Karpas-422 (cell line): ENCODE results near the gene SRL. TPM values are rescaled to one million over a fixed set of nuclear protein-coding genes. Genes with fewer than 3 reads are reported as not detected.

Source experiments
- DNase-seq: peaks from one replicate; pipeline ENCODE4 v3.0.0-alpha.2; 2015
- H2AFZ ChIP-seq: fragments of 200-600 bp; sonication (generic); 2 replicates; pipeline ENCODE4 v1.6.1; 2014; ENCODE audit warnings: antibody characterized with exemption, low read length, mixed read lengths
- H3K27ac ChIP-seq: fragments of 200-600 bp; sonication (generic); 2 replicates; pipeline ENCODE4 v1.5.1; 2014; ENCODE audit warnings: mild to moderate bottlenecking, low read length, moderate library complexity
- H3K27me3 ChIP-seq: fragments of 200-600 bp; sonication (generic); 2 replicates; pipeline ENCODE4 v1.6.1; 2014; ENCODE audit warnings: low read length, mixed read lengths
- H3K36me3 ChIP-seq: fragments of 200-600 bp; sonication (generic); 2 replicates; pipeline ENCODE4 v1.6.1; 2014; ENCODE audit warnings: low read length, mixed read lengths; ENCODE audit not compliant: insufficient read depth
- H3K4me1 ChIP-seq: fragments of 200-600 bp; sonication (generic); 2 replicates; pipeline ENCODE4 v1.6.1; 2014; ENCODE audit warnings: mild to moderate bottlenecking, low read length, mixed read lengths
- H3K4me2 ChIP-seq: fragments of 200-600 bp; sonication (generic); 2 replicates; pipeline ENCODE4 v1.6.1; 2014; ENCODE audit warnings: low read length, low read depth, mild to moderate bottlenecking; ENCODE audit not compliant: poor library complexity, severe bottlenecking
- H3K4me3 ChIP-seq: fragments of 200-600 bp; sonication (generic); 2 replicates; pipeline ENCODE4 v1.5.1; 2014; ENCODE audit warnings: mild to moderate bottlenecking, antibody characterized with exemption, low read length, mixed read lengths
- H3K79me2 ChIP-seq: fragments of 200-600 bp; sonication (generic); 2 replicates; pipeline ENCODE4 v1.6.1; 2014; ENCODE audit warnings: mild to moderate bottlenecking, low read length, mixed read lengths
- H3K9ac ChIP-seq: fragments of 200-600 bp; sonication (generic); 2 replicates; pipeline ENCODE4 v1.6.0; 2014; ENCODE audit warnings: low read length
- H3K9me2 ChIP-seq: fragments of 200-600 bp; sonication (generic), shearing (Covaris generic); replicated peaks from 2 replicates; pipeline ENCODE4 v1.6.0; 2014; ENCODE audit warnings: mild to moderate bottlenecking, low read length, moderate library complexity; ENCODE audit not compliant: insufficient read depth
- H3K9me3 ChIP-seq: fragments of 300-700, 200-600 bp; sonication (generic); 2 replicates; pipeline ENCODE4 v1.6.1; 2014; ENCODE audit warnings: low read length, mixed read lengths
- H4K20me1 ChIP-seq: fragments of 200-600 bp; sonication (generic); 2 replicates; pipeline ENCODE4 v1.6.1; 2014; ENCODE audit warnings: mild to moderate bottlenecking, antibody characterized with exemption, low read length, low read depth; ENCODE audit not compliant: insufficient read depth
- total RNA-seq: library from RNA; depleted of rRNA; stranded (reverse); fragments of >200 nt; shearing (Covaris generic); gene quantifications from 2 replicates; pipeline ENCODE4 v1.2.3, GENCODE V29; 2014; ENCODE audit warnings: low replicate concordance

The SRL gene
- total RNA-seq, 1 experiment from 2014 or later, result 0.11 TPM

DNA sequence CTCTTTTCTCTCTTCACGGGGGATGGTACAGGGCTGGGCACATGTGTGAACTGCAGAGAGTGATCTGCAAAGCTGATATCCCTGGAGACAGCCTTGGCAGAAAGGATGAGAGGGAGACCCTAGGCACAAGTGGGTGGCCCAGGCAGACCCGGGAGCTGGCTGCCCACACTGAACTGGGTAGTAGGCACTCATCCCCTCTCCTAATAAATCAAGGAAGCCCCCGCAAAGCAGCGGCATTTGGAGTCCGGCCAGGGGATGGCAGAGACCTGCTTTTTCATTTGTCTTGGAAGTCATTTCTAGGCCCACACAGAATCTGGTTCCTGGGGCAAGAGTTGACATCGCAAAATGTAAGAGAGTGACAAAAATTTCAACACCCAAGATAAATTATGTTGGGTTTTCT, 34.0 kb upstream of the SRL start:
- DNase-seq, result no peak
- Histone ChIP-seq H2AFZ (no peak overlapping the region), H3K27ac (no peak overlapping the region), H3K9ac (no peak overlapping the region), H4K20me1 (no peaks in the 10 kb centered on the region), H3K9me3 (no peaks in the 10 kb centered on the region), H3K36me3 (no peaks in the 10 kb centered on the region), H3K4me3 (no peak overlapping the region), H3K27me3 (no peaks in the 10 kb centered on the region), H3K9me2 (no peaks in the 10 kb centered on the region), H3K79me2 (peaks cover 15% of the 10 kb centered on the region), H3K4me1 (peaks cover 16% of the 10 kb centered on the region), H3K4me2 (no peak overlapping the region)

DNA sequence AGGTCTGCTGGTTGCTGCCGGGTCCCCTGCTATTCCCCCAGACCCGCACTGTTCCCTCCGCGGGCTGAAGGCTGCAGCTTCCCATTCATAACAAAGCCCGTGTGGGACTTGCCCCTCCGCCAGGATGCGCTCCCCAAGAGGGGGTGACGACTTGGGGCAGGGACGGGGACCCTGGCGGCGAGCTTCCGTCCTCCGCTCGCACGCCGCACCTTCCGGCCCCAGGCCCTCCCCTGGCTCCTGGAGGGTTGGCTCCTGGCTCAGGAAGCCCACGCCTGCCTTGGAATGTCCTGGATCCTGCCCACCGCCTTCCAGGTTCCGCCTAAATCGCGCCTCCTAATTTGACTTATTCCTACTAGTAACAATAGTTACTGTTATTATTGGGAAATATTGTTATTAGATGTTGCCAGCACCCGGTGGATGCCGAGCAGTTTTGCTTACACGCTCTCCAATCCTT, 32.0 kb upstream of the SRL start:
- no peaks in the 10 kb centered on the region for H3K27me3 ChIP-seq
- H2AFZ ChIP-seq, result peak overlapping the region; percentile 78
- H3K4me2 ChIP-seq, result peak overlapping the region; percentile 83
- DNase-seq, result peak; percentile 86
- H4K20me1 ChIP-seq, result no peaks in the 10 kb centered on the region
- H3K79me2 ChIP-seq, result peaks cover 34% of the 10 kb centered on the region
- H3K9me3 ChIP-seq, result no peaks in the 10 kb centered on the region
- no peaks in the 10 kb centered on the region for H3K9me2 ChIP-seq
- H3K27ac ChIP-seq, result peak overlapping the region; percentile 87
- H3K9ac ChIP-seq, result peak overlapping the region; percentile 83
- peak overlapping the region; percentile 69 for H3K4me3 ChIP-seq
- no peaks in the 10 kb centered on the region for H3K36me3 ChIP-seq
- H3K4me1 ChIP-seq, result peaks cover 23% of the 10 kb centered on the region

DNA sequence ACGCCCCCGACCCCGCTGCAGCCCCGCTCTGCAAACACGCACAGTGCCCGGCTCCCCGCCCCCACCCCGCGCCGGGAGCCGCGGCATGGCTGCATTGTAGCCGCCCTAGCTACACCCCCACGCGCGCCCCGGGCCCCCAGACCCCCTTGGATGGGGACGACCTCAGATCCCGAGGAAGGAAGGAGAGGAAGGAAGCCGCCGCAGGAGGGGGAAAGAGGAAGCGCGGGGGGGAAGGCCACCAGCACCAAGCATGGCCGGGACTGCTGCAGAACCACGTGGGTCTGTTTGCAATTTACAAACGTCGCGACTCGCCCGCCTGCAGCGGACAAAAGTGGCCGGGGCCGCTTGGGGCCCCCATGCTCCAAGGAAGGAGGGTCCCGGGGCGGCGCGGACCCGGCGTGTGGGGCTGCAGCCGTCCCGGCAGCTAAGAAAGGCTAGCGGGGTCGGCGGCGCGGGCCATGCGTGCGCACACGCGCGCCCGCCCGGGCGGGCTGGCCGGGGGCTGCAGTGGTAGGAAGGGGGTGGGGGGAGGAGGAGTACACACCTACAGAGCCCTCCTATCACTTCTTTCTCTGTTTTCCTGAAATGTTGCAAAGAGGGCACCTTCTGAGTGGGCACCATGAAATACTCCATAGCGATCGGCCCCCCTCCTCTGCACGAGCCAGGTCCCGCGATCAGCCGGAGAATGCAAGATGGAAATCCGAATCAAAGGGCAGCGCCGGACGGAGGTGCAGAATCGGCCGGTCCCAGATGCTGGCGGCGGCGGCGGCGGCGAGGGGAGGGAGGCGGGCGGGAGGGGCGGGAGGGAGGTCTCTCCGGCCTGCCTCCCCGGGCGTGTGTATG, 30.5 kb upstream of the SRL start:
- Histone ChIP-seq H3K9me3 (no peaks in the 10 kb centered on the region), H2AFZ (peak overlapping the region; percentile 74; the same call in 1 of the 2 replicates), H3K27me3 (no peaks in the 10 kb centered on the region), H4K20me1 (peaks cover 4% of the 10 kb centered on the region), H3K27ac (peak overlapping the region; percentile 83), H3K4me1 (peaks cover 23% of the 10 kb centered on the region), H3K9me2 (no peaks in the 10 kb centered on the region), H3K4me3 (peak overlapping the region; percentile 69), H3K4me2 (peak overlapping the region; percentile 83), H3K79me2 (peaks cover 50% of the 10 kb centered on the region), H3K9ac (peak overlapping the region; percentile 83), H3K36me3 (0 out of 2 replicates have a peak, but pooled peaks cover 2% of the 10 kb centered on the region)
- peak; percentile 82 for DNase-seq

DNA sequence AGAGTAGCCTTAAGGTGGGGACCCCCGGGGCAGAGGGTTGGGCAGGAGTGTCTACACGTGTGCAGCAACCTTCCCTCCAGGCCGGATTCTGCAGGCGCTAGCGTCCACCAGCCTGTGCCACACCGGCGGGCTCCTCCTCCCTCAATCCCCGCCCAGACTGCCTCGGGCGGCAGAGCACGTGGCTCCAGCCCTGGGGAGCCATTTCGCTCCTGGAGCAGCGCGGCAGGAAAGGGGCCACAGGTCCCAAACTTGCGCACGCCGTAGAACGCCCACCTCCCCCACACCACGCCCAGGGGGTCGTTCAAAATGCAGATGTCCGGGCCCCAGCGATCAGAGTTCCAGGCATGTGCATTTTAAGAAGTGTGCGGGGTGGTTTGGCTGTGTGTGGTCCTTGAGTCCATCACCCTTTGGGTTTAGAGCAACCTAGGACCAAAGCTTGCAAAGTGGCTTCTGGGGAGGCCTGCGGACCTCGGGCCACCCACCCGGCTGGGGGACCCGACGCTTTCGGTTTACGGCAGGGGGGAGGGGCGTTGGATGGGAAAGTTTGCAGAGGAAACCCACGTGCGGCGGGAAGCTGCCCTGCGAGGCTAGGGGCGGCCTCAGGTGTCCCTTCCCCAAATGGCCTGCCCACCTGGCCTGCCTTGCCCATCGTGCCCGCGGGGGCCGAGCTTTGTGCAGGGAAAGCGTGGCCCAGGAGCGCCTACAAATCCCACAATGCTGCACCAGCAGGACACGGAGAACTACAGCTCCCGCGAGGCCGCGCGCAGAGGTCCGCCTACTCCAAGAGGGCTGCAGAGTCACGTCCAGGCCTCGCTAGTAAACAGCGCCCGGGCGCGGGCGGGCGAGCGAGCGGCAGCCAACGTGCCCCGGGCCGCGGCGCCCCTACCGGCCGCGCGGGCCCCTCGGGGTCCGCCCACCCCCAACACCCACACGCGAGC, 29.6 kb upstream of the SRL start:
- peak; percentile 97 for DNase-seq
- Histone ChIP-seq H3K9me3 (no peaks in the 10 kb centered on the region), H3K27me3 (no peaks in the 10 kb centered on the region), H3K36me3 (0 out of 2 replicates have a peak, but pooled peaks cover 2% of the 10 kb centered on the region), H3K9me2 (no peaks in the 10 kb centered on the region), H2AFZ (no peak overlapping the region), H3K4me1 (peaks cover 23% of the 10 kb centered on the region), H3K9ac (peak overlapping the region; percentile 83), H3K4me2 (peak overlapping the region; percentile 83), H3K27ac (peak overlapping the region; percentile 83), H3K79me2 (peaks cover 58% of the 10 kb centered on the region), H3K4me3 (peak overlapping the region; percentile 69), H4K20me1 (peaks cover 11% of the 10 kb centered on the region)

DNA sequence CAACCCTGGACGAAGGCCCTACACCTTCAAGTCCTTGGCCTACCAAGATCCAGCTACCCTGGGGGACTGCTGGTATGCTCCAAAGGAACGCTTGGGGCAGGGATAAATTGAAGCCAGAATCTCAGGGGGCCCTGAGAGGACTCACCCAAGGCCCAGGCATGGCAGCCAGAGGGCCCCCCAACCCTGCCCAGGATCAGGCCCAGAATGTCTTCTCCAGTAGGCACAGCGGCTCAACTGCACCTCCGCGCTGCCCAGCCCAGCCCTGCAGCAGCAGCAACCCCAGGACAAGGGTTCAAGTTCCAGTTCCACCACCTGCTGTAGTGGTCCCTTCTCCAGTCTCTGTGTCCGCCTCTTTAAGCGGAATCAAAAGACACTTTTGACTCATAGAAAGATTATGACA, 28.7 kb upstream of the SRL start:
- peaks cover 15% of the 10 kb centered on the region for H4K20me1 ChIP-seq
- peak overlapping the region; percentile 83 for H3K9ac ChIP-seq
- H3K27me3 ChIP-seq, result no peaks in the 10 kb centered on the region
- H3K4me3 ChIP-seq, result peak overlapping the region; percentile 69
- no peaks in the 10 kb centered on the region for H3K9me3 ChIP-seq
- peak overlapping the region; percentile 83 for H3K4me2 ChIP-seq
- 0 out of 2 replicates have a peak, but pooled peaks cover 2% of the 10 kb centered on the region for H3K36me3 ChIP-seq
- peaks cover 23% of the 10 kb centered on the region for H3K4me1 ChIP-seq
- H3K9me2 ChIP-seq, result no peaks in the 10 kb centered on the region
- H3K27ac ChIP-seq, result peak overlapping the region; percentile 83; the same call in 1 of the 2 replicates
- no peak for DNase-seq
- H2AFZ ChIP-seq, result no peak overlapping the region
- peaks cover 67% of the 10 kb centered on the region for H3K79me2 ChIP-seq

DNA sequence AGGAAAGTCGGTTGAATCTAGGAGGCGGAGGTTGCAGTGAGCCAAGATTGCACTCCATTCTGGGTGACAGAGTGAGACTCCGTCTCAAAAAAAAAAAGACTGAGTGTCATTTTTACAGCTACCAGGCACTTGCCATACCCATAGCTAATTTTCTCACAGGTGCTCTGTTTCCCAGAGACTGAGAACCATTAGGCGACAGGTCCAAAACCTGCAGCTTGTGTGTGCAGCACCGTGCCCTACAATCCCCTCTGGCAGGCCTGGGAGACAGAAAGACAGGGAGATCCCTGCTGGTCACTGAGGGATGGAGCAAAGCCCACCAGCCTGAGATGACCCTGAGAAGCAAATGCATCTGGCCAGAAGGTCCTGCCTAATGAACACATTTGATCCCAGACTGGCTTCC, 28.2 kb upstream of the SRL start:
- H3K4me1 ChIP-seq, result peaks cover 23% of the 10 kb centered on the region
- 0 out of 2 replicates have a peak, but pooled peaks cover 2% of the 10 kb centered on the region for H3K36me3 ChIP-seq
- DNase-seq, result no peak
- peak overlapping the region; percentile 83 for H3K4me2 ChIP-seq
- H3K27me3 ChIP-seq, result no peaks in the 10 kb centered on the region
- no peak overlapping the region; the same call in 1 of the 2 replicates for H3K4me3 ChIP-seq
- H2AFZ ChIP-seq, result no peak overlapping the region
- peaks cover 15% of the 10 kb centered on the region for H4K20me1 ChIP-seq
- H3K9me3 ChIP-seq, result no peaks in the 10 kb centered on the region
- no peak overlapping the region for H3K27ac ChIP-seq
- H3K79me2 ChIP-seq, result peaks cover 71% of the 10 kb centered on the region
- H3K9ac ChIP-seq, result peak overlapping the region; percentile 83; the same call in 1 of the 2 replicates
- no peaks in the 10 kb centered on the region for H3K9me2 ChIP-seq

DNA sequence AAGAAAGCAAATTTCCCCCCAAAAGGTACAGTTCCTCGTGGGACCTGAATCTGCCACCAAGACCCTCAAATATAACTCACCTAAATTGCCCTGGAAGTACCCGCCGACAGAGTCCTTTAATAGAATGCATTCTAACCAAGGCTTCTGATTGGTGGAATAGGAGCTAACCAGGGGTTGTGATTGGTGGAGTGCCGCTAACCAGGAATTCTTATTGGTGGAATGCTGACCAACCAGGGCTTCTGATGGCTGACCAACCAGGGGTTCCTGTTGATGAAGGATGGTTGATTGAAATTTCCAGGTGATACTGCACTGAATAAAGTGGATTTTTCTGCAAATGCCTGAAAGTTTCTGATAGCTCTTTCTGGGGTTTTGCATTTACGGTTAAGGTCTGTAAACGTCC, 24.5 kb upstream of the SRL start:
- H4K20me1 ChIP-seq, result peaks cover 39% of the 10 kb centered on the region
- H3K79me2 ChIP-seq, result peaks cover 87% of the 10 kb centered on the region
- no peak overlapping the region for H3K4me2 ChIP-seq
- DNase-seq, result peak; percentile 83
- no peak overlapping the region for H3K27ac ChIP-seq
- no peak overlapping the region for H2AFZ ChIP-seq
- H3K4me3 ChIP-seq, result no peak overlapping the region
- H3K9me2 ChIP-seq, result no peaks in the 10 kb centered on the region
- no peaks in the 10 kb centered on the region for H3K27me3 ChIP-seq
- peaks cover 18% of the 10 kb centered on the region for H3K36me3 ChIP-seq
- H3K9me3 ChIP-seq, result no peaks in the 10 kb centered on the region
- no peak overlapping the region for H3K9ac ChIP-seq
- H3K4me1 ChIP-seq, result peaks cover 11% of the 10 kb centered on the region
